ENCODE data around the gene RYR3.

RYR3 gene

GRCh38 chr15:33438396-33438795 is 127.6 kb downstream of the RYR3 start:
- Histone ChIP-seq H3K14ac (ENCODE audit: low read length) (no peak overlapping the region), H3K9ac (ENCODE audit: low read depth, low read length, poor library complexity) (no peak overlapping the region), H3K27ac (replicated peaks; ENCODE audit: low read length) (no peak overlapping the region), H3K36me3 (replicated peaks in 1 of 2; ENCODE audit: control insufficient read depth in 2 of 2, insufficient read depth in 2 of 2, low read length in 2 of 2) (no peaks in the 10 kb centered on the region), H3K9me3 (replicated peaks in 1 of 2; ENCODE audit: control insufficient read depth in 2 of 2, insufficient read depth in 1 of 2, low read depth in 1 of 2, low read length in 2 of 2) (no peaks in the 10 kb centered on the region), H3K4ac (ENCODE audit: low read length) (no peak overlapping the region), H3K18ac (ENCODE audit: low read length) (no peak overlapping the region), H4K91ac (ENCODE audit: low read depth, low read length, poor library complexity) (no peak overlapping the region), H3K4me1 (ENCODE audit: control insufficient read depth in 2 of 2, insufficient read depth in 1 of 2, low read depth in 1 of 2, low read length in 2 of 2) (no peaks in the 10 kb centered on the region), H2BK5ac (ENCODE audit: low read length) (no peak overlapping the region), H3K79me1 (ENCODE audit: low read depth, low read length) (no peaks in the 10 kb centered on the region), H2BK120ac (ENCODE audit: low read depth, low read length) (no peak overlapping the region), H4K8ac (ENCODE audit: low read depth, low read length) (no peak overlapping the region), H2BK15ac (ENCODE audit: low read length) (no peak overlapping the region), H3K4me3 (ENCODE audit: low read length in 2 of 2) (no peak overlapping the region), H3K4me2 (ENCODE audit: insufficient read depth, low read length, poor library complexity, severe bottlenecking) (no peak overlapping the region), H3K27me3 (ENCODE audit: control insufficient read depth in 3 of 3, insufficient read depth in 3 of 3, low read depth in 1 of 3, low read length in 3 of 3) (no peaks in the 10 kb centered on the region), H2AK5ac (ENCODE audit: low read depth, low read length) (no peak overlapping the region), H3K23ac (ENCODE audit: low read depth, low read length, poor library complexity) (no peak overlapping the region), H2AFZ (ENCODE audit: low read length) (no peak overlapping the region), H2BK12ac (ENCODE audit: low read length) (no peak overlapping the region)
- DNase-seq (ENCODE audit: low spot score): no peak
- WGBS, 2 donors (ENCODE audit: extremely low coverage in 2 of 2, insufficient read length in 2 of 2, insufficient replicate concordance in 1 of 2): no CpG with 5 or more reads among the region's 3 CpGs

GRCh38 chr15:33440900-33441299 is 130.1 kb downstream of the RYR3 start:
- Histone ChIP-seq H3K18ac (ENCODE audit: low read length) (no peak overlapping the region), H3K9ac (ENCODE audit: low read depth, low read length, poor library complexity) (no peak overlapping the region)
- DNase-seq (ENCODE audit: low spot score): no peak

DNA sequence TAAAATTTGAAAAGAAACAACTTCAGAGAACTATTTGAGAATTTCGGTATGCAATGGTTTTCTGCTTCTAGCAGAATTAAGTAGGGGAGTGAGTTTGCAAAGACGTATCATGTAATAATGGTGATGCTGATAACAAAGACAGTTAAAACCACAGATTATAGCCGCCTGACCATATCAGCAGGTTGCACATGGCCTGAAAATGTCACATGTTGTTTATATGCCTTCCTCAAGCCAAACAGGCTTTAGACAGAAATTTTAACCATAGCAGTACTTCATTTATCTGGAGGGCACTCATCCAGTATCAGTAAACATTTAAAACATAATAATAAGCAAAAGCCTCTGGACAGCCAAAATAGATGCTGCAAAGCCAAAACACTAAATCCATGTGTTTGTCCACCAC is 131.7 kb downstream of the RYR3 start:
- Histone ChIP-seq H3K4ac (ENCODE audit: low read length) (no peak overlapping the region), H3K79me1 (ENCODE audit: low read depth, low read length) (no peaks in the 10 kb centered on the region), H3K9me3 (replicated peaks in 1 of 2; ENCODE audit: control insufficient read depth in 2 of 2, insufficient read depth in 1 of 2, low read depth in 1 of 2, low read length in 2 of 2) (no peaks in the 10 kb centered on the region), H3K27ac (replicated peaks; ENCODE audit: low read length) (no peak overlapping the region), H3K23ac (ENCODE audit: low read depth, low read length, poor library complexity) (no peak overlapping the region), H4K91ac (ENCODE audit: low read depth, low read length, poor library complexity) (no peak overlapping the region), H4K8ac (ENCODE audit: low read depth, low read length) (no peak overlapping the region), H2BK15ac (ENCODE audit: low read length) (no peak overlapping the region), H2BK12ac (ENCODE audit: low read length) (no peak overlapping the region), H3K27me3 (ENCODE audit: control insufficient read depth in 3 of 3, insufficient read depth in 3 of 3, low read depth in 1 of 3, low read length in 3 of 3) (no peaks in the 10 kb centered on the region), H3K18ac (ENCODE audit: low read length) (no peak overlapping the region), H2AFZ (ENCODE audit: low read length) (no peak overlapping the region), H3K4me3 (ENCODE audit: low read length in 2 of 2) (no peak overlapping the region), H3K9ac (ENCODE audit: low read depth, low read length, poor library complexity) (no peak overlapping the region), H3K36me3 (replicated peaks in 1 of 2; ENCODE audit: control insufficient read depth in 2 of 2, insufficient read depth in 2 of 2, low read length in 2 of 2) (no peaks in the 10 kb centered on the region), H2BK5ac (ENCODE audit: low read length) (no peak overlapping the region), H2BK120ac (ENCODE audit: low read depth, low read length) (no peak overlapping the region), H3K14ac (ENCODE audit: low read length) (no peak overlapping the region), H3K4me1 (ENCODE audit: control insufficient read depth in 2 of 2, insufficient read depth in 1 of 2, low read depth in 1 of 2, low read length in 2 of 2) (peaks cover 0 to 1% of the 10 kb centered on the region in 2 donors), H3K4me2 (ENCODE audit: insufficient read depth, low read length, poor library complexity, severe bottlenecking) (no peak overlapping the region), H2AK5ac (ENCODE audit: low read depth, low read length) (no peak overlapping the region)
- WGBS, 2 donors (ENCODE audit: extremely low coverage in 2 of 2, insufficient read length in 2 of 2, insufficient replicate concordance in 1 of 2): no CpG with 5 or more reads among the region's 3 CpGs
- no peak for DNase-seq (ENCODE audit: low spot score)

More at GRCh38 chr15:33440900-33441299, 130.1 kb downstream of the RYR3 start:
- H3K4me1 ChIP-seq (ENCODE audit: control insufficient read depth in 2 of 2, insufficient read depth in 1 of 2, low read depth in 1 of 2, low read length in 2 of 2): no peaks in the 10 kb centered on the region
- no peak overlapping the region for H3K4me2 ChIP-seq (ENCODE audit: insufficient read depth, low read length, poor library complexity, severe bottlenecking)
- no peaks in the 10 kb centered on the region for H3K9me3 ChIP-seq (replicated peaks in 1 of 2; ENCODE audit: control insufficient read depth in 2 of 2, insufficient read depth in 1 of 2, low read depth in 1 of 2, low read length in 2 of 2)
- H4K8ac ChIP-seq (ENCODE audit: low read depth, low read length): no peak overlapping the region
- no peak overlapping the region for H3K4me3 ChIP-seq (ENCODE audit: low read length in 2 of 2)
- H3K23ac ChIP-seq (ENCODE audit: low read depth, low read length, poor library complexity): no peak overlapping the region
- H2BK12ac ChIP-seq (ENCODE audit: low read length): no peak overlapping the region
- H4K91ac ChIP-seq (ENCODE audit: low read depth, low read length, poor library complexity): no peak overlapping the region
- no peak overlapping the region for H2BK15ac ChIP-seq (ENCODE audit: low read length)
- no peak overlapping the region for H3K27ac ChIP-seq (replicated peaks; ENCODE audit: low read length)
- no peak overlapping the region for H2BK120ac ChIP-seq (ENCODE audit: low read depth, low read length)
- H3K79me1 ChIP-seq (ENCODE audit: low read depth, low read length): no peaks in the 10 kb centered on the region
- no CpG with 5 or more reads among the region's 4 CpGs for whole genome bisulfite sequencing, 2 donors (ENCODE audit: extremely low coverage in 2 of 2, insufficient read length in 2 of 2, insufficient replicate concordance in 1 of 2)
- H3K4ac ChIP-seq (ENCODE audit: low read length): no peak overlapping the region
- no peak overlapping the region for H2BK5ac ChIP-seq (ENCODE audit: low read length)
- H3K36me3 ChIP-seq (replicated peaks in 1 of 2; ENCODE audit: control insufficient read depth in 2 of 2, insufficient read depth in 2 of 2, low read length in 2 of 2): no peaks in the 10 kb centered on the region
- H2AFZ ChIP-seq (ENCODE audit: low read length): no peak overlapping the region
- no peak overlapping the region for H2AK5ac ChIP-seq (ENCODE audit: low read depth, low read length)
- H3K27me3 ChIP-seq (ENCODE audit: control insufficient read depth in 3 of 3, insufficient read depth in 3 of 3, low read depth in 1 of 3, low read length in 3 of 3): no peaks in the 10 kb centered on the region
- no peak overlapping the region for H3K14ac ChIP-seq (ENCODE audit: low read length)

DNA sequence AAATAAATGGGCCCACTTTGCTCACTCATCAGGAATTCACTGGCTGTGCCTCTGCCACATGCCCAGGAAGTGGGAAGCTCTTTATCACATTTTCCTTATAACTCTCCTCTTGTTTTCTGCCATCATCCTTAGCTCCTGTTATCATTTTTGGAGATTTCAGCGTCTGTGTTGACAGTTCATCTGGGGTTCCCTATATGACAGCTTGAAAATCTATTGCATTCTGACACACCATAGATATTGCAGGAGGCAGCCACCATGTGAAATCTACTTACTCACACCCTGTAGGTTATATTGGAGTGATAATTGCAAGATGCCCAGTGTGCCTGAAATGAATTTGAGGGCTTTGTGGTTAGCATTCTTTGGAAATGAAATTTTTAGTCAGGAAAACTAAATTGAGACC is 132.9 kb downstream of the RYR3 start:
- WGBS, 2 donors (ENCODE audit: extremely low coverage in 2 of 2, insufficient read length in 2 of 2, insufficient replicate concordance in 1 of 2): no CpG with 5 or more reads among the region's 1 CpG
- H3K9me3 ChIP-seq (replicated peaks in 1 of 2; ENCODE audit: control insufficient read depth in 2 of 2, insufficient read depth in 1 of 2, low read depth in 1 of 2, low read length in 2 of 2): no peaks in the 10 kb centered on the region
- H3K14ac ChIP-seq (ENCODE audit: low read length): no peak overlapping the region
- no peak overlapping the region for H3K18ac ChIP-seq (ENCODE audit: low read length)
- H3K4me3 ChIP-seq (ENCODE audit: low read length in 2 of 2): no peak overlapping the region
- H3K27ac ChIP-seq (replicated peaks; ENCODE audit: low read length): no peak overlapping the region
- no peak overlapping the region for H2BK12ac ChIP-seq (ENCODE audit: low read length)
- no peak overlapping the region for H3K9ac ChIP-seq (ENCODE audit: low read depth, low read length, poor library complexity)
- H2BK120ac ChIP-seq (ENCODE audit: low read depth, low read length): no peak overlapping the region
- no peak overlapping the region for H3K4me2 ChIP-seq (ENCODE audit: insufficient read depth, low read length, poor library complexity, severe bottlenecking)
- no peaks in the 10 kb centered on the region for H3K27me3 ChIP-seq (ENCODE audit: control insufficient read depth in 3 of 3, insufficient read depth in 3 of 3, low read depth in 1 of 3, low read length in 3 of 3)
- no peaks in the 10 kb centered on the region for H3K79me1 ChIP-seq (ENCODE audit: low read depth, low read length)
- H2BK15ac ChIP-seq (ENCODE audit: low read length): no peak overlapping the region
- no peak for DNase-seq (ENCODE audit: low spot score)
- no peak overlapping the region for H2AK5ac ChIP-seq (ENCODE audit: low read depth, low read length)
- no peaks in the 10 kb centered on the region for H3K36me3 ChIP-seq (replicated peaks in 1 of 2; ENCODE audit: control insufficient read depth in 2 of 2, insufficient read depth in 2 of 2, low read length in 2 of 2)
- no peak overlapping the region for H2AFZ ChIP-seq (ENCODE audit: low read length)
- H3K4me1 ChIP-seq (ENCODE audit: control insufficient read depth in 2 of 2, insufficient read depth in 1 of 2, low read depth in 1 of 2, low read length in 2 of 2): peaks cover 0 to 7% of the 10 kb centered on the region in 2 donors
- no peak overlapping the region for H3K4ac ChIP-seq (ENCODE audit: low read length)
- H2BK5ac ChIP-seq (ENCODE audit: low read length): no peak overlapping the region
- no peak overlapping the region for H3K23ac ChIP-seq (ENCODE audit: low read depth, low read length, poor library complexity)
- H4K8ac ChIP-seq (ENCODE audit: low read depth, low read length): no peak overlapping the region
- H4K91ac ChIP-seq (ENCODE audit: low read depth, low read length, poor library complexity): no peak overlapping the region

Data from neuronal stem cell (in vitro differentiated cells).